Inflammatory macrophage (primary cell): ENCODE data around the gene FHL1.
A peak's percentile ranks its signal among the peaks of the same experiment; 100 is the strongest.

ENCODE experiments used
- DNase-seq, 2 donors: peaks; one replicate each; pipeline ENCODE4 v3.0.0-alpha.2; 2020 to 2022

The FHL1 gene

DNA sequence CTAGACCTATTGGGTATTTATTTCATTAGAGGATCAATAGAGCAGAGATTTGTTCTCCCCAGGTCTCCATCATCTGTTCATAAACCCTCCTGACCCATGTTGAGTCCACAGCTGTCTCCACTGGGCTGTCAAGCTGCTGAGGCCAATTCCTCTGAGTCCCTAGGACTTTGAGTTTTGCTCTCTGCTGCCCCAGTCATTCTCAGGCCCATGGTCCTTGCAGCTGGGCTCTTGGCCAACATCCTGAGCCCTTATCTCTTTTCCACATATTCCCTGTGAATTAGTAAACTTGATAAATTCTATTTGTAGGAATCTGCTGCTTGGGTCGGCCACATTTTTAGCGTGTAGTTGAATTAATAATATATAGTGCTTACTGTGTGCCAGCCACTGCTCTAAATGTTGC lies 41.9 kb downstream of the FHL1 start:
- no peak for DNase-seq

DNA sequence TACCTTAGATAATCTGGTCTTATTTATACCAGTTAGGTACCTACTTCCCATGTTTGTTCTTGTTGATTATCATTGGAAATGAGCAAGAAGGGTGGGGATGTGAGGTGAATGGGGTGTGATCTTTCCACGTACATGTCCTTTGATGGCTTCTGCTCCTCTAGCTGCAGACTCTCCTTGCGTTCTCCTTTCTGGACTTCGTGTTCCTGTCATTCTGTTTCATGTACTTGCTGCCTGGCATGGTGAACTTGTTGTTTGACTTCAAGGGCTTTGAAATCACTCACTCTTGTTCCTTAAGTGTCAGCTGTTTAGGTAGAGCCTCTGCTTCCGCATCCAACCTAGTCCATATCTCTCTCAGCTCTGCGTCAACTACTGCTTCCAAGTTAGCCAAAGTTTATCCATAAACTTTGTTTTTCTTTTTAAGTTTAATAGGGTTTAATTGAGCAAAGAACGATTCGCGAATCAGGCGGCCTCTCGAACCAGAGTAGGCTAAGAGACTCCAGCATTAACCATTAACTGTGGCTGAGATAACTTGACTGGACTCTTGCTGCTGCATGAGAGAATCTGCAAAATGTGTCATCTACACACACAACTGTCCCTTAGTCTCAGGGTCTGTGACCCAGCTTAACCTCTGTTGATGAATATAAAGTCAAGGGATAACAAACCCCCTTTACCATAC lies 42.8 kb downstream of the FHL1 start:
- DNase-seq, result no peak

DNA sequence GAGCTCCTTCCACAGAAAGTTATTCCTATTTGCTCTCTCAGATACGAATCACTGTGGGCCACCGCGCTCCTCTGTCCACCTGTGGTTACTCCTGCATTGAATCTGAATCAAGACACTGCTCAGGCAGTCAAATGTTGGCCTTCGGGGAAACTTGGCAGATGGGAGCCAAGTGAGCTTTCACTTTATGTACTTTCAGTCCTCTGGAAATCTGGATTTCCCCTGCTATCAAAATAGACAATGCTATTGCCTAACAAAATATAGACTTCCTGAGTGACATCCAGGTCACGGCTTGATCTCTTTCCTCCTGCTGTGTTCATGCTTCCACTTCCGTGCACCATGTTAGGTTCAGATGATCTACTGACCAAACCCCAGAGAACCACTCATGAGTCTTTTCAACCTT lies 43.8 kb downstream of the FHL1 start:
- DNase-seq, result peak in 1 of 2 donors; percentile 27

DNA sequence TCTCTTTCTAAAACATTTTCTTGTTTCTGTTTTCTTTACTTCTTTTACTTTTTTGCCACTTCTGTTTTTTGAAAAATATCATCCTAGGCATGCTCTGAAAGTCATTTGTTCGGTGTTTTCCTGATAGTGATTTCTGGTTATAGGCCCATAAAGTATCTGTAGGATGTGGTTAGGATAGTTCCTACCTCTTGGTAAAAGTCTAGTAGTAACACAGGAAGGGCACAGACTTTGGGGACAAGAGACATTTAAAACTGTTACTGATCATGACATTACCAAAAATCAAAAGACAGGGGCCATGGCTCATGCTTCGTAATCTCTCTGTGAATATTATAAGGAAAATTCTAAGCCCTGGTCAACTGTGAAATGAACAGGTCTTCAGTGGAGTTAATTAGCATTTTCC lies 44.8 kb downstream of the FHL1 start:
- no peak for DNase-seq

DNA sequence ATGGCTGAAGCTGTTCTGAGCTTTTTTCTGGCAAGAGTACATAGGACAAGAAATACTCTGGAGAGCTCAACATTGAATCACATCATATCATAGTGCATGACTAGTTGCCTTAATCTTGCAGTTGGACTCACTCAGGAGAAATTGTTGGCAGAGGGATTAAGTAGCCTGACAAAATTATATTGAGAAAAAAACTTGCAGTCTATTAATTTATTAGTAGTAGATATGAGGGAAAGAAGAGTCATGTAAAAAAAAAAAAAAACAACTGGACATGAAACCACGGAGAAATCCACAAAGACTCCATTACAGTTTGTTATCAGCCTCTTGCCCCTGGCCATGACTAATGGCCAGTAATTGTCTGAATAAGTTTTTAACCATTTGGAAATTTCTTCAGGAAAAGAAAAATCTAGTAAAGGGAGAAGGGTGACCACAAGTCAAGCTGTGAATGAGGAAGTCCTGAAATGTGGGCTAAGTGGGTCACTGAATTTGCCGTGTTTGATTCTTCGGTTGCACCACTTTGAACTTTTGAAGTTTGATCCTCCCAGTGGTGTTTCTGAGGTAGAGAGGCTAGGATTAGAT lies 45.6 kb downstream of the FHL1 start:
- DNase-seq, result peak; percentile 22 to 31

DNA sequence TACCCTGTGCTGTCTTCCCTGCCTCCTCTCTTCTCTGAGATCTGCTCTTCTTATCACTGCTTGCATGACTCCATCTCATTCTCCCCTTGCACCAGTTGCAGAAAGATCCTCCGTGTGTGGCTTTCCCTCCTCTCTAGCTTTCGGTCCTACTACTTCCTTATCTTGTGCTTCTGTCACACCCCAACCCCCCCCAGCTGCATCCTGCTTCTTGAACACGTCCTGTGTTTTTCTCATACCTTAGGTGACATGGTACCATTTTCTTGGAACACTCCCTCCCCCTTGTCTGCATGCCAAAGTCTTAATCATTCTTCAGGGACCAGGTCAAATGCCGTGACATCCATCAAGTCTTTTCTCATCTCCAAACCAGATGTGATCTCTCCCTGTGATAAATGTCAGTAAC lies 46.4 kb downstream of the FHL1 start:
- no peak for DNase-seq

DNA sequence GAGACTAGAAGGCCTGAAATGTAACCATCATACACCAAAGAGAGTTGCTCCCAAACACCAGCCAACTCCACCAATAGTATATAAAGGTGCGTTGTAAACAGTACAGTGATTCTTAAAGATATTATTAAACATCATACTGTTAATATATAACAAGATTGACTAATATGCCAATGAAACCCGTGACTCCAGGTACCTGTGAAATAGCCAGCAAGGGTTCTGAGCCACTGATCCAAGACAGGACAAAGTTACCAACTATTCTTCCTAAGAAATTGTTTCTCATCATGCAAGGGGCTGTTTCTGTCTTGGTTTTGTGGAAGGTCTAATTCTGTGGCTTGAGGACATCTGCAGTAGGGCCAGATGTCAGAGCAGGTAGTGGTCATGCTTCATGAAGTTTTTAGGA lies 47.2 kb downstream of the FHL1 start:
- no peak for DNase-seq

DNA sequence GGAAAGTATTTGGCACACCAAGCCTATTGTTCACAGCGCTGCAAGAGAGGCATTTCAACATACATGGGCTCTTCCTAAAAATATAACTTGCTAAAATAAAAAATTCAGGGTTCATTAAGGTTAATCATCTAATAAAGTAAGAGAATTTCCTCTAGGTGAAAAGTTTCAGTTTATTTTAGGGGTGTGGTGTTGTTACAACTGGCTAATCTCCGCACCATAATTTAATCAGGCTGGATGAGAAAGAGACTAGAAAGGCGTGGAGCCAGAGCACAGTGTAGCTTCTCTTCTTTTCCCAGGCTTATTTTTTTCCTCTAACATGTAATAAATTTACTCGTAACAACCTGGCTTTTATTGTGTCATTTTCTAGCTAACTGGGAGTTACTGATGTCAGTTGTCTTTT lies 47.9 kb downstream of the FHL1 start:
- no peak for DNase-seq

DNA sequence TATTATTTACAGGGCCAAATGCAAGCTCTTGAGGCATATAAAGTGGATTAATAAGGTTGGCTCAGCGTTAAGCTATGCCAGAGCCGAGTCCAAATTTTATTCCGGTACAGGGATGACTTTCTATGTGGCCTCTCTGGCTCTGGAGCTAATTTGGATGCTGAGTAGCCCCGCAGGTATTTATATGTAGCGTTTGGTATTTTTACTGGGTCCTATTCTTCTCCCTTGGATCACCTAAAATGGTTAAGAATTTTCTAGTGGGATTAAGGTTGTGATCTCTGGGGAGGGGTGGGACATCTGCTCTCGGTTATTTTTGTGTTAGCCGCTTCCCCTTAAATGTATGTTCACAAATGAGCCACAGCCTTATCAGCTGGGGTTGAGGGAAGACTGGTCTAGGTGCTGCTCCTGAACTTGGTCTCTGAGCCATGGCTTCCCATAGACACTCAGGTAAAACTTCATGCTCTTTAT lies 49.4 kb downstream of the FHL1 start:
- no peak for DNase-seq

DNA sequence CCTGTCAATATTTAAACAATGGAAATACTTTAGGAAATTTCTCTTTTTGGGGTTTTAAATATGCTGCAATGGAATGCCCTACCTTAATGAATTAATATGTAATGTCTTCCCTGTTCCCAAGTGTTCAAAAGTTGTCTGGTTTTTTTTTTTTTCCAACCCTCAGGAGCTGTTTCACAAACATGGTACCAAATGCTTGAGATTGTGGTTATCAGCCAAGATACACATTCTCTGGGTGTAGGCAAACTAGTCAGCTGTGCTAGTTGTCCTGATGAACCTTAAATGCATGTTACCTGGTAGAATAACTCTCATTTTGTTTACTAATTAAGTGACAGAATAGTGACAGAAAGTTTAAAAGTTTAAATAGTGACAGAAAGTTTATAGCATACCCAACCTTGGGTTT lies 50.7 kb downstream of the FHL1 start:
- no peak for DNase-seq

DNA sequence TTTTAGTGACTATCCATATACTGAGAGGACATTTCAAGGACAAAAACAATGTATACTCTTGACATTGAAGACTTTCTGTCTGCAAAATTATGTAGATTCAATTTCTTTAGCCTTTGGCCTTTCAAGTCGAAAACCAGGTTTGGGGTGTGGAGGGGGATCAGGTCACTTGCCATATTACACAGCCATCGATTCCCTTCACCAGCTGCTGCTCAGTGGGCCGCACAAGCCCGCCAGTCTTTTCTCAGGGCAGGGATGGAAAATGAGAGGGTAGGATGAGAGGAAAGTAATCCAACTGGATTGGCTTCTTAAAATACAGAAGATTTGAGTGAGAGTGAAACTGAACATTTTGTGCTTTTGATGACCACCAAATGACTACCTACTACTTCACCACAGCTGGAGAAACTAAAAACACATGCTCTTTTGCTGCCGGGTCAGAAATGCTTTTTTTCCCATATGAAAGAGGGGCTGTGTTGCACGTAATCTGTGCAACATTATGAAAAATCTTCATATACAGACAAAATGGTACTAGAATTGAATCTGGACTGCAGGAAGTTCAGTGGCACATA lies 51.4 kb downstream of the FHL1 start:
- no peak for DNase-seq

DNA sequence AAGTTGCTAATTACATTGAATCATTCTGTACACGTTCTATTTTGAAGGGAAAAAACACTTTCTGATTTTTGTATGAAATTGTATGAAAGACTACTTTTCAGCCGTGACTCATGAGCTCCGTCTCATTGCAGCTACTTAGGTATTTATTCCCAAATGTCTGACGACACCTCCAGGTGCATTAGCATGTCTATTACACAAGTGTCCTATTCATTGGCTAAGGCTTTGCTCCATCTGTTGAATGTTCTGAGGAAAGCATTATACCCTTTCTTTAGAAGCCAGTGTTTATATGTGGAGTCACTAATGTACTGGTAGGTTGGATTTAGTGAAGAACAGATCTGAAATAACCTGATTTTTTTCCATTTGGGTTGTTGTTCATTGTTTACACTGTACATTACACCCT lies 52.0 kb downstream of the FHL1 start:
- no peak for DNase-seq

DNA sequence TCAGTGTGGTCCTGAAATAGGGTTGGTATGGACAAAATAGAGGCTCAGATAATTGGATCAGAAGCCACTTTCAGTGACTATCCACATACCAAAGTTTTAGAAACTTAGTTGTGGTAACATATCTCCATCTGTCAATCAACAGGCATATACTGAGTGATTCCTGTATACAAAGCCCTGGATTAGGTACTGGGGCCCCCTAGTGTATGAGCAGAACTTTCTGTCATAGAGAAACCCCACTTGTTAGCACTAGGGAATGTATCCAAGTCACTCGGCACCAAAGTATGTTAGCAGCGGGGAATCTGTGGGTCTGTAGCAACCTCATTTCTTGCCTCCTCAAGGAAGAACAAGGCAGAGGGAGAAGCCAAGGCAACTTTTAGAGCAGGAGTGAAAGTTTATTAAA lies 53.1 kb downstream of the FHL1 start:
- peak in 1 of 2 donors; percentile 15 for DNase-seq

DNA sequence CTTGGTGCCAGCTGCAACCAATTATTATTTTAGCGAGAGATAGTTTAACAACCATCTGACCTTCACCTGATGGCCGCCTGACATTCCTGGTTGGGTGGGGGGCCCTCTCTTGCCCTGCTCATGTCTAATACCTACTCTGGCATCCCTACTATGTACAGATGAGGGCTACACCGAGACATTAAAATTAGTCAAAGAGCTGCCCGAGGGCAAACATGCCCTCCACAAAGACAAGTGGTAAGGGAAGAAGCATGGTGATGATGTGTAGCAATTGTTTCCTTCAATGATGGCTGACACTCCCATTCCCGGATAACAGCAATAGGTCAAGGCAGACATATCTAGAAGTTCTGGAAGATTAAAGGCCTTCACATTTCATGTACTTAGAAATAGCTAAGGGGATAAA lies 54.3 kb downstream of the FHL1 start:
- no peak for DNase-seq

DNA sequence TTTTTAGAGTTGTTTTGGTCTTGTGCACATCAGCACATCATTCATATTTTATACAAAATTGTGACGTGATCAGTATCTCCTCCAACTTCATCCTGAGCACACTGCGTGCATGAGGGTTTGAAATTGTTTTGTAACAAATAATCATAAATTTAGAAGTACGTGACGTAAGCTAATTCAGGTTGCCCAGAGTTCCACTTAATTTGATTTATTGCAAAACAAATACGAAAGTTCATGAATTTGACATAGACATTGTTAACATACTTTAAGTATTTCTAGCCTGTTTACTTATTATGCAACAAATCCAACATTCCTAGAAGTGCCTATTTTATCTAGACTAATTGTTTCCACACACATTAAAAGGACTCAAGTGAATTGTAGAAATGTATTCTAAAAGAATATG lies 55.6 kb downstream of the FHL1 start:
- DNase-seq, result no peak

DNA sequence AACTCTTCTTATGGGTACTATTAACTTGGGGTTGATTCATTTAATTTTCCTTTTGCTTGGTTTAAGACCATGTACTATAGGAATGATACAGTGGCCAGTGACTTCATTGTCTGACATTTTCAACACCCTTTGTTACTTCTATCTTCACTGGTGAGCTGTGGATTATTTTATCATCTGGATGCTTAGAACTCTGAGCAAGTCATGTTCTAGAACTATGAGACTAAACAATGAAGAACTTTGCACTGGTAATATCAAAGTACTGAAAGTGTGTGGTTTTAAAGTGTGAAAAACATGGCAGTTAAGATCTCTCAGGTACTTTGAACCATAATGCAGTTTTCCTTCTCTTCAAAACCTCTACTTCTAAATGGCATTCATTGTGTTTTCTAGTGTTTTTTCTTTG lies 56.1 kb downstream of the FHL1 start:
- DNase-seq, result no peak

DNA sequence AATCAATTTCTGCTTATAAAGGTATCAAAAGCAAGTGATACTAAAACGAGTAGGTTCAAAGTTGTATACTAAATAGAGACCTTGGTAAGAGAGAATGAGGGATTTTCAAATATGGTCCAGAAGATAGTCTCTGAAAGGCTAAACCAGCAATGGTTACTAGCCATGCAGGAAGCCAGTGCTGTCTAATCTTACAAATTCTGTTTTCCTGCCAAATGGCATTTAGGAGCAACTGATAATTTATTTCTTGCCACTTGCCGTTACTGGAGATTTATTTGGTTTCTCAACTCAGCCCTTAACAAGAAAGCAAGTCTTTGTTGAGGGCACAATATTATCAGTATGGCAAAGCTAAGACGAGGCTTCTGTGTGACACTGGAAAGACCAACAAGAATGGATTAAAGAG lies 56.6 kb downstream of the FHL1 start:
- DNase-seq, result no peak

DNA sequence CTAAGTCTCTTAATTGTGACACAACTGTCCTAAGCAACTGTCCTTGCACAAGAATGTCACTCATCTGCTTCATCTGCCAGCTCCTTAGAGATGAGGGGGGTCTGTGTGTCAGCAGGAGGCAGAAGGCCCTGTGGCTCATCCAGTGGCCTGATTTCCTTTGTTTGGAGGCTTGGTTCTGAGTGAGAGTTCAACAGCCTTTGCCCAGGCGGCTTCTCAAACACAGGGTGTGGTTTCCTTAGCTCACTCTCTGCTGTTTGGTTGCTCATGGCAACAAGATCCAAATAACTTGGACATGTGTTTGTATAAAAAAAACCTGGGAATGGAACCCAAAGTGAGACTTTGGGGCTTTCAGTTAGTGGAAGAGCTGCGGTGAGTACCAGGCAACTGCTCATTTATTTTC lies 57.2 kb downstream of the FHL1 start:
- DNase-seq, result peak; percentile 42 to 45

DNA sequence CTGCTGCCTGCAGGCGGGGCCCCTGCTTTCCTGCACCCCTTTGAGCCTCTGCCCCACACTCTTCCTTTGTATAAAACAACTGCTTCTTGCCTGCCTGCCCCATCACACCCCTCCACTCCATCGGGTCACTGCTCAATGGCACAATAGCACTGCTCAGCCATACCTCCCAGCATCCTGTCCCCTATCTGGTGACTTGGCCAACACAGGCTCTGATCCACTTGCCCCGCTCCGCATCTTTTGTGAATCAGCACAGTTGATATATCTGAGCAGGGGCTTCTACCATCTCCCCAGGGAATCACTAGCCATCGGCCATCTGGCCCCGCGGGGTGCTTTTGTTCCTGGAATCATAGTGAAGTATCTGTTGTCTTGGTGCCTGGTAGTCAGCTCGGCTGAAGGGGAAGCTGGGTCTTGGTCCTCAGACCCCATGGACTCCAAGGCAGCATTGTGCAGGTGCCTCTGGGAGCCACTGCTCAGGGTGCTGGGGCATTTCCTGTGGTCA lies 58.6 kb downstream of the FHL1 start:
- DNase-seq, result no peak

DNA sequence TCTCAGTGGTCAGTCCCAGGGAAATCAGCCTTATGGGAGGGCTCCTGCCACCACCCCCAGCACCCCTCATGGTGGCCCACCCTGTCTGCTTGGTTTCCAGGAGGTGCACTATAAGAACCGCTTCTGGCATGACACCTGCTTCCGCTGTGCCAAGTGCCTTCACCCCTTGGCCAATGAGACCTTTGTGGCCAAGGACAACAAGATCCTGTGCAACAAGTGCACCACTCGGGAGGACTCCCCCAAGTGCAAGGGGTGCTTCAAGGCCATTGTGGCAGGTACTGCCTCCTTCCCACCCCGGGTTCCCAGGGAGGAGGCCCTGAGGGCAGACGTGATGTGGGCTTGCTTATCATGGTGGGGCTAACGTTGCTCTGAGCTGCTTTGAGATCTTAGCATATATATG lies 59.6 kb downstream of the FHL1 start:
- no peak for DNase-seq

DNA sequence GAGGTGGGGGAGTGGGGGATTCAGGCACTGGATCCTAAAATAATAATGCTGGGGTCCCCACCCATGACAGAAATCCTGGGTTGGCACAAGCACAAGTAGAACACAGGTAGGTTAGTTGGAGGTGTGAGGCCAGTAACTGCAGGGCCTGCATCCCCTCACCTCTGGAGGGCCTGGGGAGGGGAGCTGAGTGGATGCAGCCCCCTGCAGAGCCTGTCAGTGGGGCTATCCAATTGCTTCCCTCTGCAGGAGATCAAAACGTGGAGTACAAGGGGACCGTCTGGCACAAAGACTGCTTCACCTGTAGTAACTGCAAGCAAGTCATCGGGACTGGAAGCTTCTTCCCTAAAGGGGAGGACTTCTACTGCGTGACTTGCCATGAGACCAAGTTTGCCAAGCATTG lies 60.2 kb downstream of the FHL1 start:
- DNase-seq, result no peak

DNA sequence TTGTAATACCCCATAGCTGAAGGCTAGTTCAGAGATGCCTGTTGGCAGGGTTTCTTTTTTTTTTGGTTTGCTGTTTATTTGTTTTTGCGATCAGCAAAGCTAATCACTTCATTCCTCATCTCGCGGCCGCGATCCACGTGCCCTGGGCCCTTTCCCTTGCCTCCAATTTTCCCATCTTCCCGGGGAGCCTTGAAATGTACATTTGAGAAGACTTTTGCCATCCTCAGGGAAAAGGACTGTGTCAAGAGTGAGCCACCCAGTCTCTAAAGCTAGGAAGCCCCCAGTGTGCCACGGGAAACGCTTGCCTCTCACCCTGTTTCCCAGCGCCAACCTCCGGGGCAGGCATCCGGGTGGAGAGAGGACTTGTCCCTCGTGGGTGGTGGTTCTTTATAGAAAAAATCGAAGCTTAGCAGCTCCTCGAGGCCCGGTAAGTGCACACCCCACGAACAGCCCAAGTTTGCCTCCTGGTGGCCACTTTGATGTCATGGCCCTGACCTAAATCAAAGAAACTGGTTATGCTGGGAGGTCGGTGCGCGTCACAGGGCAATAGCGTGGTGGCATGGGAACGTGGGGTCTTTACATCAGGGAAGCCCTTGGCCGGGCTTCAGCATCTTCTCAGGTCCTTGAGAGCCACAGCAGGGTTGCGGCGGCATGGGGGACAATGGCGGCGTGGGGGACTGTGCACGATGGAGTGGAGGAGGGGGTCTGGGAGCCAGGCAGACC lies 61.8 kb downstream of the FHL1 start:
- peak; percentile 15 to 32 for DNase-seq

DNA sequence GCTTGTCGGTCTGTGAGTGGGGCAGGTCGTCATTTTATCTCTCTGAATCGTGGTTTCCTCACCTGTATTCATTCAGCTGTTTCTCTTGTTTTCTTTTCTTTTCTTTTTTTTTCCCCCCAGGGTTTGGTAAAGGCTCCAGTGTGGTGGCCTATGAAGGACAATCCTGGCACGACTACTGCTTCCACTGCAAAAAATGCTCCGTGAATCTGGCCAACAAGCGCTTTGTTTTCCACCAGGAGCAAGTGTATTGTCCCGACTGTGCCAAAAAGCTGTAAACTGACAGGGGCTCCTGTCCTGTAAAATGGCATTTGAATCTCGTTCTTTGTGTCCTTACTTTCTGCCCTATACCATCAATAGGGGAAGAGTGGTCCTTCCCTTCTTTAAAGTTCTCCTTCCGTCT lies 62.4 kb downstream of the FHL1 start:
- no peak for DNase-seq

DNA sequence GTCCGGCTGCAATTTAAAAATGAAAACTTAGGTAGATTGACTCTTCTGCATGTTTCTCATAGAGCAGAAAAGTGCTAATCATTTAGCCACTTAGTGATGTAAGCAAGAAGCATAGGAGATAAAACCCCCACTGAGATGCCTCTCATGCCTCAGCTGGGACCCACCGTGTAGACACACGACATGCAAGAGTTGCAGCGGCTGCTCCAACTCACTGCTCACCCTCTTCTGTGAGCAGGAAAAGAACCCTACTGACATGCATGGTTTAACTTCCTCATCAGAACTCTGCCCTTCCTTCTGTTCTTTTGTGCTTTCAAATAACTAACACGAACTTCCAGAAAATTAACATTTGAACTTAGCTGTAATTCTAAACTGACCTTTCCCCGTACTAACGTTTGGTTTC lies 62.9 kb downstream of the FHL1 start:
- peak in 1 of 2 donors; percentile 17 for DNase-seq
